Heart left ventricle (tissue), 13 donors: ENCODE data around the gene MGAT4B.

Experiments used
- CTCF ChIP-seq, 12 donors: fragments of 200-600 bp; sonication (generic) in 4 of 12; IDR thresholded peaks; one replicate each; pipeline versions ENCODE4 v1.5.0 to v1.8.0; 2018 to 2022; ENCODE audit warnings: antibody characterized with exemption in 12 of 12, mild to moderate bottlenecking in 5 of 12
- POLR2A ChIP-seq, 2 donors: fragments of 450-650 bp; IDR thresholded peaks; one replicate each; pipeline ENCODE4 v1.6.1; 2017; ENCODE audit warnings: antibody characterized with exemption in 2 of 2, mild to moderate bottlenecking in 2 of 2, moderate library complexity in 2 of 2
- donor health status: ischemic (EF 13 %, LVEDD 7.1; RV severe dilation, severe dysfunction).
- donor health status: DM: no; HTN: yes; CAD: no.
- donor health status: DM: no; HTN: no; CAD: no.
- donor health status: ischemic (EF 25% LVEDD 6.9; RV normal size, moderate dysfunction).
- donor health status: ischemic (EF 25% LVEDD 5.7; RV mildly dilated, moderate dysfunction).
- donor health status: ischemic (EF 35%, LVEDD 5.7; RV mildly dilated, moderate dysfunction).
- donor health status: nonischemic (EF 11% LVEDD 7.7; RV severe dilation, severe dysfunction).
- donor health status: DM: yes; HTN: yes; CAD: no.
- donor health status: PGD.
- donor health status: ischemic (EF 29% LVEDD 5.4; RV normal size, mild dysfunction).
- donor health status: nonischemic (EF 23%, LVEDD 6.1; RV moderate dilation, normal function).

GRCh38 chr5:179818746-179819295, 12.2 kb upstream of the MGAT4B start:
- TF ChIP-seq CTCF (IDR thresholded peaks at IDR 0.05) (no peak), POLR2A (IDR thresholded peaks at IDR 0.05) (peak in 1 of 2 donors; percentile 65)
